ENCODE measurements around the gene BMP8B. TPM values are rescaled to one million over a fixed set of nuclear protein-coding genes. Genes with fewer than 3 reads are reported as not detected.
"Not testable (repeated sequence)": the region's sequence is repeated elsewhere in the genome, so short reads cannot be mapped to it uniquely, and the experiment has no call there.

BMP8B gene
- total and polyA plus RNA-seq, 2 donors (not counting 1 experiment from before 2014, with no cell fraction given) = 1.5 to 2.3 TPM

GRCh38 chr1:39782685-39783084 is 6.0 kb downstream of the BMP8B start:
- H3K27me3 Mint-ChIP-seq = peaks cover 10% of the 10 kb centered on the region
- H3K4me3 ChIP-seq (ENCODE audit: control extremely low read depth in 1 of 5, extremely low read depth in 1 of 5, insufficient read depth in 1 of 5, low read depth in 2 of 5, low read length in 4 of 5); H3K27me3 ChIP-seq (replicated peaks in 1 of 4; ENCODE audit: control extremely low read depth in 1 of 4, control insufficient read depth in 3 of 4, insufficient read depth in 4 of 4, low read length in 3 of 4); H3K9me3 ChIP-seq (ENCODE audit: control extremely low read depth in 1 of 3, control insufficient read depth in 2 of 3, insufficient read depth in 1 of 3, low read length in 2 of 3); H4K20me1 ChIP-seq (ENCODE audit: control insufficient read depth, insufficient read depth, low read length, poor library complexity, severe bottlenecking); H3K36me3 ChIP-seq (replicated peaks in 1 of 2; ENCODE audit: control extremely low read depth in 1 of 2, control insufficient read depth in 1 of 2, extremely low read depth in 1 of 2, insufficient read depth in 2 of 2, low read length in 1 of 2); ATAC-seq (ENCODE audit: low read depth); H2AFZ ChIP-seq (ENCODE audit: insufficient read depth, low read depth, low read length, poor library complexity, severe bottlenecking); H3K79me2 ChIP-seq (ENCODE audit: control insufficient read depth, insufficient read depth, low read length); H3K4me2 ChIP-seq (replicated peaks; ENCODE audit: low read depth, low read length, poor library complexity, severe bottlenecking); H3K27ac ChIP-seq (ENCODE audit: low read length in 2 of 2); DNase-seq; H3K9me3 Mint-ChIP-seq (ENCODE audit: insufficient read depth); H3K27ac Mint-ChIP-seq; H3K4me1 ChIP-seq (ENCODE audit: control insufficient read depth in 2 of 2, insufficient read depth in 2 of 2, low read length in 2 of 2); H3K4me3 Mint-ChIP-seq; H3K9ac ChIP-seq (ENCODE audit: low read length); intact Hi-C loops (cut with micrococcal nuclease); H3K4me1 Mint-ChIP-seq: not testable (repeated sequence)
- 95% methylated on average over 6 of the region's 10 CpGs for WGBS (ENCODE audit: insufficient coverage)
- ChIA-PET POLR2A (interaction anchor here (0.6 kb wide), 1 partner anchor 16 kb away, joined by 5 read pairs; no protein-coding TSS in a partner anchor), CTCF (interaction anchor here (1.2 kb wide), 1 partner anchor 18 kb away, joined by 3 read pairs; no protein-coding TSS in a partner anchor)

- no peaks in the 10 kb centered on the region for H3K9me3 Mint-ChIP-seq (ENCODE audit: insufficient read depth)
- Histone ChIP-seq H3K9me3 (ENCODE audit: control extremely low read depth in 1 of 3, control insufficient read depth in 2 of 3, insufficient read depth in 1 of 3, low read length in 2 of 3) (peaks cover 0 to 3% (median 0%) of the 10 kb centered on the region in 3 donors), H4K20me1 (ENCODE audit: control insufficient read depth, insufficient read depth, low read length, poor library complexity, severe bottlenecking) (no peaks in the 10 kb centered on the region), H3K79me2 (ENCODE audit: control insufficient read depth, insufficient read depth, low read length) (no peaks in the 10 kb centered on the region), H3K36me3 (replicated peaks in 1 of 2; ENCODE audit: control extremely low read depth in 1 of 2, control insufficient read depth in 1 of 2, extremely low read depth in 1 of 2, insufficient read depth in 2 of 2, low read length in 1 of 2) (no peaks in the 10 kb centered on the region), H3K27me3 (replicated peaks in 1 of 4; ENCODE audit: control extremely low read depth in 1 of 4, control insufficient read depth in 3 of 4, insufficient read depth in 4 of 4, low read length in 3 of 4) (peaks cover 0 to 5% (median 0%) of the 10 kb centered on the region in 4 experiments), H2AFZ (ENCODE audit: insufficient read depth, low read depth, low read length, poor library complexity, severe bottlenecking) (no peak overlapping the region), H3K4me3 (ENCODE audit: control extremely low read depth in 1 of 5, extremely low read depth in 1 of 5, insufficient read depth in 1 of 5, low read depth in 2 of 5, low read length in 4 of 5) (no peak overlapping the region), H3K4me1 (ENCODE audit: control insufficient read depth in 2 of 2, insufficient read depth in 2 of 2, low read length in 2 of 2) (no peaks in the 10 kb centered on the region), H3K9ac (ENCODE audit: low read length) (no peak overlapping the region), H3K27ac (ENCODE audit: low read length in 2 of 2) (no peak overlapping the region), H3K4me2 (replicated peaks; ENCODE audit: low read depth, low read length, poor library complexity, severe bottlenecking) (no peak overlapping the region)
- no CpG with 5 or more reads among the region's 6 CpGs for WGBS (ENCODE audit: insufficient coverage)
- DNase-seq = no peak
- peaks cover 3% of the 10 kb centered on the region for H3K4me1 Mint-ChIP-seq
- ChIA-PET CTCF (interaction anchor here (1.0 to 1.2 kb wide), 2 partner anchors 15 to 18 kb away, joined by 3 read pairs; no protein-coding TSS in a partner anchor), POLR2A (interaction anchor here (0.6 kb wide), 1 partner anchor 17 kb away, joined by 5 read pairs; no protein-coding TSS in a partner anchor)
- intact Hi-C loops (cut with micrococcal nuclease) = no loop called here
- no peak for TF ChIP-seq CTCF (IDR thresholded peaks at IDR 0.05)
- no peak for TF ChIP-seq EZH2 (IDR thresholded peaks at IDR 0.05; ENCODE audit: borderline replicate concordance, insufficient read depth, low read depth, low read length, poor library complexity, severe bottlenecking)
- no peak overlapping the region for H3K4me3 Mint-ChIP-seq
- H3K27me3 Mint-ChIP-seq = peaks cover 4% of the 10 kb centered on the region
- H3K27ac Mint-ChIP-seq = no peak overlapping the region
- no peak for ATAC-seq (ENCODE audit: low read depth)
Measured at GRCh38 chr1:39782103-39782502, 6.6 kb downstream of the BMP8B start.

Data from B cell (primary cell).